SU-DHL-6 (cell line): ENCODE data around the gene NKAP.

Experiments used
- CTCF ChIP-seq: fragments of 200-600 bp; sonication (generic); IDR thresholded peaks from one replicate; pipeline ENCODE4 v1.5.1; 2017; ENCODE audit warnings: antibody characterized with exemption, mild to moderate bottlenecking, low read length, moderate library complexity; ENCODE audit not compliant: insufficient read depth, poor library complexity, severe bottlenecking
- EZH2phosphoT487 ChIP-seq: fragments of 200-600 bp; sonication (generic), shearing (Covaris generic); conservative IDR thresholded peaks from 2 replicates; pipeline ENCODE4 v1.6.1; 2018; ENCODE audit warnings: mild to moderate bottlenecking, antibody characterized with exemption, low read length, moderate library complexity, mixed read lengths

GRCh38 chrX:119885554-119886428, 57.8 kb downstream of the NKAP start:
- TF ChIP-seq CTCF (no peak), EZH2phosphoT487 (no peak)
